Thymus (tissue), 11 donors: ENCODE results near the gene PLXNB1. TPM values are rescaled to one million over a fixed set of nuclear protein-coding genes. Genes with fewer than 3 reads are reported as not detected.

ENCODE experiments used
- DNase-seq, 9 donors: peaks; one replicate each; pipeline ENCODE4 v3.0.0-alpha.2; 2013; ENCODE audit warnings: low spot score in 9 of 9, low read depth in 6 of 9, missing footprints in 1 of 9
- H3K27ac ChIP-seq, 2 donors: one replicate each; pipeline ENCODE4 v1.5.1; 2013; ENCODE audit warnings: control low read depth in 1 of 2, low read depth in 1 of 2, low read length in 1 of 2, mild to moderate bottlenecking in 1 of 2, moderate library complexity in 1 of 2
- H3K27me3 ChIP-seq, 2 donors: one replicate each; pipeline ENCODE4 v1.5.1; 2013; ENCODE audit warnings: low read length in 1 of 2; ENCODE audit not compliant: control insufficient read depth in 2 of 2, insufficient read depth in 1 of 2
- H3K36me3 ChIP-seq, 2 donors: one replicate each; pipeline ENCODE4 v1.5.1; 2013; ENCODE audit warnings: low read length in 1 of 2, mild to moderate bottlenecking in 1 of 2, moderate library complexity in 1 of 2; ENCODE audit not compliant: control insufficient read depth in 2 of 2, insufficient read depth in 2 of 2
- H3K4me1 ChIP-seq, 2 donors: one replicate each; pipeline ENCODE4 v1.5.1; 2013; ENCODE audit warnings: low read length in 2 of 2; ENCODE audit not compliant: control insufficient read depth in 2 of 2, insufficient read depth in 2 of 2
- H3K4me3 ChIP-seq, 2 donors: one replicate each; pipeline ENCODE4 v1.5.1; 2013; ENCODE audit warnings: low read length in 2 of 2, control low read depth in 1 of 2, mild to moderate bottlenecking in 1 of 2
- H3K9me3 ChIP-seq, 2 donors: one replicate each; pipeline ENCODE4 v1.5.1; 2013; ENCODE audit warnings: low read length in 1 of 2, mild to moderate bottlenecking in 1 of 2; ENCODE audit not compliant: control insufficient read depth in 2 of 2, insufficient read depth in 1 of 2
- WGBS: extraction: QIAGEN DNeasy Blood & Tissue Kit; methylation state at CpG from one replicate; pipeline ENCODE4 v1.1.7; 2013; 5-methylcytosine and 5-hydroxymethylcytosine counted together
- polyA plus RNA-seq: library from polyadenylated mRNA; stranded (reverse); fragments of 200-250 nt; gene quantifications from one replicate; pipeline ENCODE4 v1.2.3, GENCODE V29; 2013
- total RNA-seq: library from RNA; stranded (reverse); fragments of 120-200 nt; gene quantifications from one replicate; pipeline ENCODE4 v1.2.4, GENCODE V29; 2013
- donor health status: healthy.

The PLXNB1 gene
- total and polyA plus RNA-seq, 2 donors: 7.7 to 112 TPM

DNA sequence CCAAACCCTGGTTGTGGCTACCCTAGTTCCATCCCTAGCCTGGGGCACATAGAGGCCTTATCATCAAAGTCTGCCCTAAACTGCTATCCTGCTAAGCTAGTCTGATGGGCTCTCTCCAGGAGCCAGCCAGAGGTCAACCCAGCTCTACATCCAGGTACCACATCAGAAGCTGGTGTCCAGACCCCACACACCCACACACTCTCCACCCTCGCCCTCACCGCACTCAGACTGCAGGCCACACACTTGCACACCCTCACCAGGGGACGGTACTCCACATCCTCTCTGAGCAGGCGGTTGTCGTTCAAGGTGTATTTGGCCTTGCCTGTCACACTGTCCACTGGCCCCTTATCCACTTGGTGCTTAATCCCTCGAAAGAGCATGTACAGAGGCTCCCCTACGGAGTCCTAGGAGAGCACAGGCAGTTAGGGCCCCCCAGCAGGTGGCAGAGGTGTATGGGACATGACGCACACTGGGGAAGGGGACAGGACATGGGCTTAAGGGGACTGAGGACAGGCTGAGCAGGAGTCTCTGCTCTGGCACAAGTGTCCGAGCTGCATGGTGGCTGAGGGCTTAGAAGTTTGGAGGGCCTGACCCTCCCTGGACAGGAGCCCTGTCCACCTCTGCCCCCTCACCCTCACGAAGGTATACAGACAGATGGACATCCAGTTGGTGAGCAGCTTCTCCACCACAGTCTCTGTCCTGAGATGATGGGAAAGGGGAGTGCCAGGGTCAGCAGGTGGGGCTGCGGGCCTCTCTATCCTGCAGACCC, 18.1 kb downstream of the PLXNB1 start:
- Histone ChIP-seq H3K9me3 (no peaks in the 10 kb centered on the region), H3K4me3 (no peak overlapping the region), H3K27ac (no peak overlapping the region), H3K36me3 (peaks cover 0 to 51% of the 10 kb centered on the region in 2 donors), H3K4me1 (no peaks in the 10 kb centered on the region), H3K27me3 (no peaks in the 10 kb centered on the region)
- WGBS: 96% methylated on average over 11 of the region's 11 CpGs
- no peak for DNase-seq

- Histone ChIP-seq H3K27me3 (no peaks in the 10 kb centered on the region), H3K4me3 (no peak overlapping the region), H3K27ac (no peak overlapping the region), H3K4me1 (no peaks in the 10 kb centered on the region), H3K9me3 (no peaks in the 10 kb centered on the region), H3K36me3 (peaks cover 0 to 51% of the 10 kb centered on the region in 2 donors)
- no peak for DNase-seq
- 97% methylated on average over 9 of the region's 9 CpGs for WGBS
Measured at GRCh38 chr3:48411041-48411588, 18.8 kb downstream of the PLXNB1 start.

GRCh38 chr3:48410205-48411040, 19.5 kb downstream of the PLXNB1 start:
- no peaks in the 10 kb centered on the region for H3K27me3 ChIP-seq
- H3K4me1 ChIP-seq: no peaks in the 10 kb centered on the region
- 97% methylated on average over 16 of the region's 16 CpGs for WGBS
- peaks cover 0 to 51% of the 10 kb centered on the region in 2 donors for H3K36me3 ChIP-seq
- no peak overlapping the region for H3K4me3 ChIP-seq
- no peaks in the 10 kb centered on the region for H3K9me3 ChIP-seq
- DNase-seq: no peak
- H3K27ac ChIP-seq: no peak overlapping the region

DNA sequence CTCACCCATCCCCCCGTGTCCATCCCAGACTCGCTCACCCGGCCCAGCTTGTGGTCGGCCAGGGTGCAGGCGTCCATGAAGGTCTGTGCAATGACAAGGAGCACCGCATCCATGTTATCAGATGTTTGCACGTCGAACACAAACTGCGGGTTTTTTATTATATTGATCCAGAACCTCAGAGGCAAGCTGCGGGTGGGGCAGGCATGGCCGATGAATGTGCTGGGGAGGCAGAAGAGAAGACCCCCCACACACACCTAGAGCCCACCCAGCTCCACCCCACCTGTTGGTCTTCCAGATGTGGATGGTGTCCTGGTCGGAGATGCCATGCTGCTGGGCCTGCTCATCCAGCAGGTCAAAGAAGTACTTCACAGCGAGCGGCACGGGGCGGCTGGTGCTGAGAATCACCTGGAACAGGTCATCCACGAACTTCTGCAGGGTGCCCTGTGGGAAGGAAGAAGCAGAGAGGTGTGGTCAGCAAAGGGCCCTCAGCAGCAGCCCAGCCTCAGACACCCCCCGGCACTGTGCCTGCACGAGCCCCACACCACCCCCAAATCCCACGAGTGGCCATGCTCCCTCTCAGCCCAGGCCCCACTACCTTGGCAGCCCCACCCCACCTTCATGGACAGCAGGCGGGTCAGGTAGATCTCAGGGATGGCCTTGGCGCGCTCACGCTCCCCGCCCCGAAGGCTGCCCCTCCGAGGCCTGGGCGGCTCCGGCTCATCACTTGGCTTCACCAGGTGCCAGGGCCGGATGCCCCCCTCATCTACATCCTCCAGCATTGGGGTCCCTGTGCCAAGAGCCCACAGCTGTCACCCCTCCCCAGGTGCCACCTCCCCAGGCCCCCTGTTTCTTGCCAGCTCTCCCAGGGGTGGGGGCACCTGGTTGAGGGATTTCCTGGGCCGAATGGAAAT, 20.3 kb downstream of the PLXNB1 start:
- H3K9me3 ChIP-seq: no peaks in the 10 kb centered on the region

DNA sequence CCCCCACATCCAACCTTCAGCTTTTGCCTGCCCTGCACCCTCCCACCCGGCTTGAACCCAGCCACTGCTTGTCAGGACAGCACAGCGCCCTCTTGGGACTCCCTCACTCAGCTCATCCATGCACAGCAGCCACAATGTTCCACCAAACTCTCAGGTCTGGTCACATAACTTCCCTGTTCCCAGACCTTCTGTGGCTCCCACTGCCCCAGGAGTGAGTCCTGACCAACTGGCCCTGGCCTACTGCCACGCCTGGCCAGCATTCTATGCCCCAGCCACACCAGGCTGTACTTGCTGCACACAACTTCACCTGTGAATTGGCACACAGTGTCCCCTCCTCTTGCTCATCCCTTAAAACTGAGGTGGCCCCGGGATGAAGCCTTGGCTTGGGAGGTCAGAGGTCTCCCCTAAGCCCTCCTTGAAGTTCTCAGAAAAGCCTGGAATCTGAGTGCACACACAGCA, 21.0 kb downstream of the PLXNB1 start:
- H3K4me1 ChIP-seq: no peaks in the 10 kb centered on the region
- peaks cover 0 to 45% of the 10 kb centered on the region in 2 donors for H3K36me3 ChIP-seq
- 95% methylated on average over 4 of the region's 4 CpGs for WGBS
- no peaks in the 10 kb centered on the region for H3K9me3 ChIP-seq
- H3K27me3 ChIP-seq: no peaks in the 10 kb centered on the region
- H3K27ac ChIP-seq: no peak overlapping the region
- H3K4me3 ChIP-seq: no peak overlapping the region
- no peak for DNase-seq

More for the DNA sequence above, 20.3 kb downstream of the PLXNB1 start:
- no peaks in the 10 kb centered on the region for H3K27me3 ChIP-seq
- H3K4me3 ChIP-seq: no peak overlapping the region
- 98% methylated on average over 31 of the region's 31 CpGs for WGBS
- no peak for DNase-seq
- H3K4me1 ChIP-seq: no peaks in the 10 kb centered on the region
- no peak overlapping the region for H3K27ac ChIP-seq
- H3K36me3 ChIP-seq: peaks cover 0 to 49% of the 10 kb centered on the region in 2 donors

- H3K4me3 ChIP-seq: no peak overlapping the region
- peaks cover 0 to 41% of the 10 kb centered on the region in 2 donors for H3K36me3 ChIP-seq
- H3K4me1 ChIP-seq: no peaks in the 10 kb centered on the region
- H3K27ac ChIP-seq: no peak overlapping the region
- 97% methylated on average over 8 of the region's 8 CpGs for WGBS
- no peaks in the 10 kb centered on the region for H3K27me3 ChIP-seq
- no peaks in the 10 kb centered on the region for H3K9me3 ChIP-seq
- DNase-seq: no peak
Measured at GRCh38 chr3:48407542-48408099, 22.3 kb downstream of the PLXNB1 start.

DNA sequence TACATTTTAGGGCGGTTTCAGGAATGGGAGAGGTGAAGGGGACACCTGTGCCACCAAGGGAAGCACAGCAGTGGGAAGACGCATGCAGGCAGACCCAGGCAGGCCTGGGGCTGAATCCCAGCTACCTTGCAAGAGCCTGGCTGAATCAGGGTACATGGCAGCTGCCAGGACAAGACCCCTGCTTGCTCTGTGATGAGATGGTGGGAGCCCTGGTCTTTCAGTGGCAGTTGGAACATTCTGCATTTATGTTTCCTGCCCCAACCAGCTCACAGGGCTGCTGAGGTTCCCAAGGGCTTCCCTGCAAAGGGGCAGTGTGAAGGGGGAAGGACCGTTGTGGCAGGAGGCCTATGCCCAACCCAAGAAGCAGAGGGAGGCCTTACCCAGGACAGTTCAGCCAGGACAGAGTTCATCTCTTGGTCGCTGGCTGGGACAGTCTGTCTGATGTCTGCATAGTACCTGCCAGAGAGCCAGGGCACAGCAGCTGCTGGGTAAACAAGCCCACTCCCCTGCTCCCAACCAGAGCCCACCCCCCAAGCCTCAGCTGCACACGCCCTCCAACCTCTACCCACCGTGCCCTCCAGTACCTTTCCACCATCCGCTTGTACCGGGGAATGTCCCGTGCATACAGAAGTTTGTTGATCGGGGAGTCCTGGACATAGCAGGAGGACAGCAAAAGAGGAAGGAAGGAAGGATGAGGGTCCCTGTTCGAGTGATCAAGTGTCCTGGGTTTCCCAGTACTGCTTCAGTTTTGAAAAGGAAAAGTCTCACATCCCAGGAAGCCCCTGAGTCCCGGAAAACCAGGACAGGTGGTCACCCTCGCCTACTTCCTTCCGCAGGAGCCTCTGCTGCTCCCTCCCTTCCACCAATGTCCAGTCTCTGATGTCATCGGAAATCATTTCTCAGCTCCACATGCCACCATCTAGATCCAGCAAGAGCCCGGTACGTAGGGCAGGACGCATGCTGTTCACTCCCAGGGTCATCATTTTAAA, 23.1 kb downstream of the PLXNB1 start:
- H3K27ac ChIP-seq: no peak overlapping the region
- no peak for DNase-seq
- WGBS: 92% methylated on average over 18 of the region's 18 CpGs
- H3K4me3 ChIP-seq: no peak overlapping the region
- no peaks in the 10 kb centered on the region for H3K9me3 ChIP-seq
- peaks cover 0 to 32% of the 10 kb centered on the region in 2 donors for H3K36me3 ChIP-seq
- H3K4me1 ChIP-seq: no peaks in the 10 kb centered on the region
- H3K27me3 ChIP-seq: no peaks in the 10 kb centered on the region
